Measurements from ENCODE around the gene CNKSR1.

CNKSR1 gene

GRCh38 chr1:26164036-26164860 lies 13.0 kb upstream of the CNKSR1 start:
- H3K4me3 ChIP-seq (ENCODE audit: low read length): peak overlapping the region; percentile 14
- H3K4me1 ChIP-seq (ENCODE audit: insufficient read depth, low read length): peaks cover 19% of the 10 kb centered on the region
- no peaks in the 10 kb centered on the region for H3K9me3 ChIP-seq (ENCODE audit: low read length)
- no peaks in the 10 kb centered on the region for H3K36me3 ChIP-seq (ENCODE audit: insufficient read depth, low read length)
- peaks cover 2% of the 10 kb centered on the region for H3K27me3 ChIP-seq (ENCODE audit: insufficient read depth, low read length)
- no peak overlapping the region for H2AFZ ChIP-seq (ENCODE audit: low read depth, low read length)

DNA sequence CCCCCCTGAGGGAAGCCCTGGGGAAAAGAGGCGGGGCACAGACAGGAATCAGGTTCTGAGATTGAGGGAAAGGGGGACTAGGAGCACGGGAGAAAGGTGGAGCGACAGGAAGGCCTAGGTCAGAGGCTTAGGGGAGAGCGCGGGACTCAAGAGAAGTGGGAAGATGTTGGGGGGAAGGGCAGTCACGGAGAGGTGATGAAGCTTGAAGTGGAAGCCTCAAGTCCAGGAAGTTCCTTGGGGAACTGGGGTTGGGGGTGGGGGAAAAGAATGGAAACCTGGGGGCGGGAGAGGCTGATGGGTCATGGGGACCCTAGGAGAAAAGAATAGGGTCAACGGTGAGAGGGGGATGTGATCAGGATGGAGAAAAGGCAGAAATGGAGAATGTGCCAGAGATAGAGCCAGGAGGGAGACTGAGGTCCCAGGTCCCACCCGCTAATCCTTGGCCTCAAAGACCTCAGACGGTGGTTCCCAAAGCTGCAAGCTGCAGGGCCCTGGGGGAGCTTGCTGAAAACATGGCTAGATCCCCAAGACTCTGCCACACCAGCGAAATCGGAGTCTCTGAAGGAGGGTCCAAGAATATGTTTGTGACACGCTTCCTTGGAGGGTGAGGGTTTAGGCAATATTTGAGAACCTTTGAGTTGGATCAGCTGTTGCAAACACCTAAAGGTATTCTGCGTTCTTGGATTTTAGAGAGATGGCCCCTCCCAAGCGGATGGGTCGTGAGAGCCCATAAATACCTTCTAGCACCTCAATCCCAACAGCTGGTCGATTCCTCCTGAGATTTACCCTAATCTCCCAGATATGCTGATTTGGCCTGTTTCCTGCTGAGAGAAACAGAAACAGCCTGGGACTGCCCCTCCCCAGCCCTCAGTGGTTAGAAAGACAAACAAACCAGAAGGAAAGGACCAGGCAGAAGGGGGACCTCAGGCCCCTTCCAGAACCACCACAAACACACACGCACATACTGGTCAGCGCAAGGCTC lies 12.1 kb upstream of the CNKSR1 start:
- peaks cover 2% of the 10 kb centered on the region for H3K27me3 ChIP-seq (ENCODE audit: insufficient read depth, low read length)
- H3K4me3 ChIP-seq (ENCODE audit: low read length): no peak overlapping the region
- H3K9me3 ChIP-seq (ENCODE audit: low read length): no peaks in the 10 kb centered on the region
- H2AFZ ChIP-seq (ENCODE audit: low read depth, low read length): no peak overlapping the region
- H3K36me3 ChIP-seq (ENCODE audit: insufficient read depth, low read length): no peaks in the 10 kb centered on the region
- H3K4me1 ChIP-seq (ENCODE audit: insufficient read depth, low read length): peaks cover 18% of the 10 kb centered on the region

- peaks cover 2% of the 10 kb centered on the region for H3K27me3 ChIP-seq (ENCODE audit: insufficient read depth, low read length)
- H3K4me1 ChIP-seq (ENCODE audit: insufficient read depth, low read length): peaks cover 30% of the 10 kb centered on the region
Observed at GRCh38 chr1:26166719-26167281, 10.5 kb upstream of the CNKSR1 start.

GRCh38 chr1:26168410-26169197 lies 8.7 kb upstream of the CNKSR1 start, which contains the start of gene C1orf232:
Gene C1orf232, minus strand, starts transcription at chr1:26168963. Its CDS starts 464 bp downstream, at chr1:26168499.
- H2AFZ ChIP-seq (ENCODE audit: low read depth, low read length): peak within 1 kb of the TSS; percentile 76
- peaks cover 30% of the 10 kb centered on the region for H3K4me1 ChIP-seq (ENCODE audit: insufficient read depth, low read length)
- H3K4me3 ChIP-seq (ENCODE audit: low read length): peak within 1 kb of the TSS; percentile 64
- H3K9me3 ChIP-seq (ENCODE audit: low read length): no peaks in the 10 kb centered on the region
- H3K27me3 ChIP-seq (ENCODE audit: insufficient read depth, low read length): peaks cover 2% of the 10 kb centered on the region
- no peaks in the 10 kb centered on the region for H3K36me3 ChIP-seq (ENCODE audit: insufficient read depth, low read length)

More at GRCh38 chr1:26166719-26167281, 10.5 kb upstream of the CNKSR1 start:
- no peak overlapping the region for H3K4me3 ChIP-seq (ENCODE audit: low read length)
- H3K36me3 ChIP-seq (ENCODE audit: insufficient read depth, low read length): no peaks in the 10 kb centered on the region
- H3K9me3 ChIP-seq (ENCODE audit: low read length): no peaks in the 10 kb centered on the region
- H2AFZ ChIP-seq (ENCODE audit: low read depth, low read length): no peak overlapping the region

GRCh38 chr1:26169198-26169554 lies 8.1 kb upstream of the CNKSR1 start:
- Histone ChIP-seq H3K27me3 (ENCODE audit: insufficient read depth, low read length) (peaks cover 2% of the 10 kb centered on the region), H2AFZ (ENCODE audit: low read depth, low read length) (peak overlapping the region; percentile 76), H3K4me3 (ENCODE audit: low read length) (peak overlapping the region; percentile 64), H3K36me3 (ENCODE audit: insufficient read depth, low read length) (peaks cover 3% of the 10 kb centered on the region), H3K9me3 (ENCODE audit: low read length) (no peaks in the 10 kb centered on the region), H3K4me1 (ENCODE audit: insufficient read depth, low read length) (peaks cover 30% of the 10 kb centered on the region)

GRCh38 chr1:26169669-26170471 lies 7.4 kb upstream of the CNKSR1 start, which contains the start of gene ZNF593:
Gene ZNF593, plus strand, starts transcription at chr1:26169908. Its CDS starts 76 bp downstream, at chr1:26169984.
- peaks cover 30% of the 10 kb centered on the region for H3K4me1 ChIP-seq (ENCODE audit: insufficient read depth, low read length)
- H3K36me3 ChIP-seq (ENCODE audit: insufficient read depth, low read length): peaks cover 3% of the 10 kb centered on the region
- H3K4me3 ChIP-seq (ENCODE audit: low read length): peak within 1 kb of the TSS; percentile 64
- H2AFZ ChIP-seq (ENCODE audit: low read depth, low read length): peak within 1 kb of the TSS; percentile 76
- H3K27me3 ChIP-seq (ENCODE audit: insufficient read depth, low read length): peaks cover 2% of the 10 kb centered on the region
- H3K9me3 ChIP-seq (ENCODE audit: low read length): no peaks in the 10 kb centered on the region

DNA sequence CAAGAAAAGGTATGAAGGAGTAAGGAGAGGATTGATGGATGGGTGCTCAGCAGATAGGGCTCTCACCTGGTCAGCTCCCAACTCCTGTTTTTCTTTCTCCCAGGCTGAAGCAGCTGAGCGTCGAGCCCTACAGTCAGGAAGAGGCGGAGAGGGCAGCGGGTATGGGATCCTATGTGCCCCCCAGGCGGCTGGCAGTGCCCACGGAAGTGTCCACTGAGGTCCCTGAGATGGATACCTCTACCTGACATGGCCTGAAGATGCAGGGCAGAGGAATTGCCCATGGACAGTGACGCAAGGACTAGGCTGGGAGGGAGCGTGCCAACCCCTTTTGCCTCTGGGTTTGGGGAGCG lies 6.8 kb upstream of the CNKSR1 start:
- Histone ChIP-seq H2AFZ (ENCODE audit: low read depth, low read length) (peak overlapping the region; percentile 76), H3K4me1 (ENCODE audit: insufficient read depth, low read length) (peaks cover 30% of the 10 kb centered on the region), H3K27me3 (ENCODE audit: insufficient read depth, low read length) (peaks cover 2% of the 10 kb centered on the region), H3K9me3 (ENCODE audit: low read length) (no peaks in the 10 kb centered on the region), H3K4me3 (ENCODE audit: low read length) (peak overlapping the region; percentile 64), H3K36me3 (ENCODE audit: insufficient read depth, low read length) (peaks cover 3% of the 10 kb centered on the region)

- H3K27me3 ChIP-seq (ENCODE audit: insufficient read depth, low read length): no peaks in the 10 kb centered on the region
- peaks cover 30% of the 10 kb centered on the region for H3K4me1 ChIP-seq (ENCODE audit: insufficient read depth, low read length)
- H3K4me3 ChIP-seq (ENCODE audit: low read length): peak within 1 kb of the TSS; percentile 64
- no peak within 1 kb of the TSS for H2AFZ ChIP-seq (ENCODE audit: low read depth, low read length)
- H3K36me3 ChIP-seq (ENCODE audit: insufficient read depth, low read length): peaks cover 3% of the 10 kb centered on the region
- no peaks in the 10 kb centered on the region for H3K9me3 ChIP-seq (ENCODE audit: low read length)
Observed at GRCh38 chr1:26171084-26172072, 5.9 kb upstream of the CNKSR1 start, which contains the start of gene ZNF593OS. Gene ZNF593OS, minus strand, starts transcription at chr1:26171832. Its CDS starts 171 bp downstream, at chr1:26171661.

GRCh38 chr1:26175346-26175745 lies 1.9 kb upstream of the CNKSR1 start:
- Histone ChIP-seq H3K4me1 (ENCODE audit: insufficient read depth, low read length) (peaks cover 10% of the 10 kb centered on the region), H2AFZ (ENCODE audit: low read depth, low read length) (no peak overlapping the region), H3K27me3 (ENCODE audit: insufficient read depth, low read length) (no peaks in the 10 kb centered on the region), H3K4me3 (ENCODE audit: low read length) (no peak overlapping the region), H3K36me3 (ENCODE audit: insufficient read depth, low read length) (peaks cover 3% of the 10 kb centered on the region), H3K9me3 (ENCODE audit: low read length) (no peaks in the 10 kb centered on the region)

DNA sequence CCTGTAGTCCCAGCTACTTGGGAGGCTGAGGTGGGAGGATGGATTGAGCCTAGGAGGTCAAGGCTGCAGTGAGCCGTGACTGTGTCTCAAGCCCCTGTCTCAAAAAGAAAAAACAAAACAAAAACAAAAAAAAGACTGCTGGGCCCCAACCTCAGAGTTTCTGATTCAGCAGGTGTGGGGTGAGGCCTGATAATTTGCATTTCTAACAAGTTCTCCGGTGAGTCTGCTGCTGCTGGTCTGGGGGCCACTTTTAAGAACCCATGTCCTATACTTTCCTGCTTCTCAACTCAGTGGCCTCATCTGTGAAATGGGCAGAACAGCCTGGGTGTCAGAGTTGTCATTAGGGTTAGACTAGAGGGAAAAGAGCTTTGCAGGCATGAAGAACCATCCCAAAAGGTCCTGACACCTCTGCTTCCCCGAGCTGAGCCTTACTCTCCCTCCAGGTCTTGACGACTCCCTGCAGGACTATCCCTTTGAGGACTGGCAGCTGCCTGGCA lies 2.8 kb downstream of the CNKSR1 start:
- Histone ChIP-seq H3K36me3 (ENCODE audit: insufficient read depth, low read length) (no peaks in the 10 kb centered on the region), H3K27me3 (ENCODE audit: insufficient read depth, low read length) (no peaks in the 10 kb centered on the region), H2AFZ (ENCODE audit: low read depth, low read length) (no peak overlapping the region), H3K4me1 (ENCODE audit: insufficient read depth, low read length) (no peaks in the 10 kb centered on the region), H3K9me3 (ENCODE audit: low read length) (no peaks in the 10 kb centered on the region), H3K4me3 (ENCODE audit: low read length) (no peak overlapping the region)

Data from neuron (in vitro differentiated cells).